Effector CD4-positive, alpha-beta T cell (primary cell): ENCODE data around the gene AHCYL1.

ENCODE experiments used
- DNase-seq: peaks from one replicate; pipeline ENCODE4 v3.0.0-alpha.2; 2020

Gene AHCYL1

GRCh38 chr1:110040548-110040947 is 56.0 kb downstream of the AHCYL1 start:
- DNase-seq = no peak

- no peak for DNase-seq
Measured at GRCh38 chr1:110043016-110043415, 58.5 kb downstream of the AHCYL1 start.

GRCh38 chr1:110047463-110047862 is 62.9 kb downstream of the AHCYL1 start:
- DNase-seq = no peak

- no peak for DNase-seq
Measured at GRCh38 chr1:110048240-110048639, 63.7 kb downstream of the AHCYL1 start.

GRCh38 chr1:110048923-110049601 is 64.5 kb downstream of the AHCYL1 start:
- no peak for DNase-seq

GRCh38 chr1:110049801-110050601 is 65.4 kb downstream of the AHCYL1 start:
- DNase-seq = no peak

GRCh38 chr1:110050602-110051261 is 66.2 kb downstream of the AHCYL1 start:
- no peak for DNase-seq

GRCh38 chr1:110051262-110051648 is 66.7 kb downstream of the AHCYL1 start:
- no peak for DNase-seq

- peak; percentile 58 for DNase-seq
Measured at GRCh38 chr1:110053552-110054428, 69.2 kb downstream of the AHCYL1 start.

GRCh38 chr1:110055493-110056284 is 71.1 kb downstream of the AHCYL1 start:
- no peak for DNase-seq

- no peak for DNase-seq
Measured at GRCh38 chr1:110056285-110056683, 71.7 kb downstream of the AHCYL1 start.

- no peak for DNase-seq
Measured at GRCh38 chr1:110056776-110057175, 72.2 kb downstream of the AHCYL1 start.

- DNase-seq = no peak
Measured at GRCh38 chr1:110057963-110058518, 73.5 kb downstream of the AHCYL1 start.

GRCh38 chr1:110058591-110058990 is 74.0 kb downstream of the AHCYL1 start:
- DNase-seq = no peak

- DNase-seq = no peak
Measured at GRCh38 chr1:110059133-110059863, 74.7 kb downstream of the AHCYL1 start.

- peak; percentile 67 for DNase-seq
Measured at GRCh38 chr1:110060034-110060661, 75.6 kb downstream of the AHCYL1 start.

GRCh38 chr1:110060662-110061060 is 76.1 kb downstream of the AHCYL1 start:
- no peak for DNase-seq

- DNase-seq = no peak
Measured at GRCh38 chr1:110061341-110061740, 76.8 kb downstream of the AHCYL1 start.

- no peak for DNase-seq
Measured at GRCh38 chr1:110062612-110063011, 78.0 kb downstream of the AHCYL1 start.

GRCh38 chr1:110063781-110064180 is 79.2 kb downstream of the AHCYL1 start:
- no peak for DNase-seq
